Epidermal melanocyte (primary cell): ENCODE data around the gene MYRIP.
"Not testable (repeated sequence)": the region's sequence is repeated elsewhere in the genome, so short reads cannot be mapped to it uniquely, and the experiment has no call there.

ENCODE experiments used
- DNase-seq: peaks from one replicate; pipeline ENCODE4 v3.0.0; 2011; ENCODE audit warnings: low spot score; ENCODE audit not compliant: insufficient read length

MYRIP gene

GRCh38 chr3:40079203-40079846 lies 269.9 kb downstream of the MYRIP start:
- peak; percentile 52 for DNase-seq

GRCh38 chr3:40079847-40080240 lies 270.4 kb downstream of the MYRIP start:
- DNase-seq, result no peak

- DNase-seq, result no peak
Observed at GRCh38 chr3:40083066-40083465, 273.7 kb downstream of the MYRIP start.

GRCh38 chr3:40084424-40084823 lies 275.0 kb downstream of the MYRIP start:
- DNase-seq, result not testable (repeated sequence)

GRCh38 chr3:40086890-40087883 lies 277.8 kb downstream of the MYRIP start:
- DNase-seq, result peak; percentile 49

GRCh38 chr3:40088527-40089170 lies 279.2 kb downstream of the MYRIP start:
- DNase-seq, result no peak

GRCh38 chr3:40096661-40097111 lies 287.3 kb downstream of the MYRIP start:
- DNase-seq, result no peak

GRCh38 chr3:40097131-40098117 lies 288.0 kb downstream of the MYRIP start:
- no peak for DNase-seq

- no peak for DNase-seq
Observed at GRCh38 chr3:40098261-40098759, 288.9 kb downstream of the MYRIP start.

- no peak for DNase-seq
Observed at GRCh38 chr3:40099871-40100270, 290.5 kb downstream of the MYRIP start.

GRCh38 chr3:40102182-40102581 lies 292.8 kb downstream of the MYRIP start:
- no peak for DNase-seq

- DNase-seq, result no peak
Observed at GRCh38 chr3:40103829-40104228, 294.4 kb downstream of the MYRIP start.

- DNase-seq, result no peak
Observed at GRCh38 chr3:40104441-40104840, 295.0 kb downstream of the MYRIP start.

- DNase-seq, result no peak
Observed at GRCh38 chr3:40108643-40109042, 299.2 kb downstream of the MYRIP start.

GRCh38 chr3:40109641-40110490 lies 300.5 kb downstream of the MYRIP start:
- no peak for DNase-seq

GRCh38 chr3:40116478-40117177 lies 307.2 kb downstream of the MYRIP start:
- peak; percentile 56 for DNase-seq

GRCh38 chr3:40118091-40118490 lies 308.7 kb downstream of the MYRIP start:
- no peak for DNase-seq

- DNase-seq, result no peak
Observed at GRCh38 chr3:40120067-40120692, 310.8 kb downstream of the MYRIP start.
